HepG2 (cell line): Measurements from ENCODE around the gene CIB1. TPM values are rescaled to one million over a fixed set of nuclear protein-coding genes. Genes with fewer than 3 reads are reported as not detected.

Source experiments
- ATAC-seq: fragments of 200-7000 bp; cut with Tn5 transposase; 3 replicates; pipeline ENCODE4 v1.9.1; 2020; ENCODE audit warnings: mild to moderate bottlenecking, moderate library complexity
- BruUV-seq: library from RNA; stranded (reverse); fragments of 400-500 nt; replicated peaks from 2 replicates; lab custom pipeline; 2021; lab: Mats Ljungman, UMichigan
- CTCF ChIA-PET: fragments of 300-600 bp; formaldehyde crosslinking; extraction: SDS; loops from one replicate; lab custom pipeline; 2021; ENCODE audit warnings: low total read pairs, inconsistent platforms, low intra/inter-chr PET ratio; lab: Yijun Ruan, JAX
- POLR2A ChIA-PET: fragments of 350-600 bp; sonication (Branson Sonifier 250); formaldehyde crosslinking; loops from one replicate; lab custom pipeline; 2020; ENCODE audit warnings: antibody characterized with exemption, inconsistent platforms; lab: Yijun Ruan, JAX
- DNase-seq: peaks from one replicate; pipeline ENCODE4 v3.0.0-alpha.2; 2015; ENCODE audit warnings: low spot score
- FAIRE-seq: peaks from 3 replicates; lab custom pipeline; 2011; peaks lifted over from hg19 to GRCh38; lab: Jason Lieb, UNC
- H2AFZ ChIP-seq: one replicate; pipeline ENCODE4 v1.6.1; 2011; ENCODE audit warnings: low read length, inconsistent platforms
- H3K27ac ChIP-seq: fragments of 300-600 bp; 3 replicates; pipeline ENCODE4 v1.8.0; 2011; ENCODE audit warnings: mixed run types, mild to moderate bottlenecking, mixed read lengths, low read length, inconsistent platforms; ENCODE audit not compliant: insufficient read depth; ENCODE audit errors: extremely low read length
- H3K27me3 ChIP-seq, 2 experiments: fragments of 200-600 bp in 1 of 2; 2 replicates in 1 of 2; 3 replicates in 1 of 2; pipeline versions ENCODE4 v1.6.0 to v1.8.0; 2011; ENCODE audit warnings: low read length in 2 of 2, mild to moderate bottlenecking in 2 of 2, moderate library complexity in 2 of 2, inconsistent platforms in 1 of 2; ENCODE audit not compliant: insufficient read depth in 2 of 2, control insufficient read depth in 1 of 2
- H3K36me3 ChIP-seq, 2 experiments: fragments of 200-600 bp in 1 of 2; replicated peaks in 1 of 2; 2 replicates in 1 of 2; 3 replicates in 1 of 2; pipeline versions ENCODE4 v1.5.1 to v1.8.0; 2011; ENCODE audit warnings: low read length in 2 of 2, inconsistent platforms in 1 of 2; ENCODE audit not compliant: insufficient read depth in 2 of 2, control insufficient read depth in 1 of 2
- H3K4me1 ChIP-seq: 2 replicates; pipeline ENCODE4 v1.5.1; 2012; ENCODE audit warnings: low read length, inconsistent platforms; ENCODE audit not compliant: insufficient read depth
- H3K4me2 ChIP-seq: 2 replicates; pipeline ENCODE4 v1.6.0; 2011; ENCODE audit warnings: low read depth, low read length, inconsistent platforms
- H3K4me3 ChIP-seq, 3 experiments: fragments of 200-600 bp in 1 of 3; sonication (generic), shearing (Covaris generic) in 1 of 3; replicated peaks in 1 of 3; 2 replicates each; pipeline ENCODE4 v1.5.1; 2011 to 2016; ENCODE audit warnings: low read length in 3 of 3, inconsistent platforms in 2 of 3, low read depth in 2 of 3, mild to moderate bottlenecking in 2 of 3, control low read depth in 1 of 3, mixed read lengths in 1 of 3; ENCODE audit not compliant: insufficient read depth in 1 of 3
- H3K79me2 ChIP-seq: one replicate; pipeline ENCODE4 v1.6.1; 2011; ENCODE audit warnings: low read length, inconsistent platforms; ENCODE audit not compliant: insufficient read depth
- H3K9ac ChIP-seq: 2 replicates; pipeline ENCODE4 v1.6.0; 2011; ENCODE audit warnings: mild to moderate bottlenecking, low read depth, low read length, inconsistent platforms; ENCODE audit not compliant: insufficient read depth
- H3K9me3 ChIP-seq: 2 replicates; pipeline ENCODE4 v1.5.1; 2012; ENCODE audit warnings: mild to moderate bottlenecking, low read length
- H4K20me1 ChIP-seq: 2 replicates; pipeline ENCODE4 v1.6.0; 2011; ENCODE audit warnings: inconsistent platforms, mild to moderate bottlenecking, low read length, moderate library complexity; ENCODE audit not compliant: insufficient read depth
- DR1 ChIP-seq: sonication (generic); formaldehyde crosslinking; IDR thresholded peaks from 2 replicates; pipeline ENCODE4 v1.8.0; 2021; ENCODE audit warnings: mild to moderate bottlenecking, missing genetic modification reagents, inconsistent platforms
- PAF1 ChIP-seq: IDR thresholded peaks from 2 replicates; pipeline ENCODE4 v1.6.1; 2016; ENCODE audit warnings: missing genetic modification reagents, missing compliant biosample characterization
- PLSCR1 ChIP-seq: sonication (generic); formaldehyde crosslinking; IDR thresholded peaks from 2 replicates; pipeline ENCODE4 v1.5.0; 2020; ENCODE audit warnings: missing genetic modification reagents, mild to moderate bottlenecking, borderline replicate concordance
- ZBTB14 ChIP-seq: sonication (generic); formaldehyde crosslinking; IDR thresholded peaks from 2 replicates; pipeline ENCODE4 v1.4.0; 2020; ENCODE audit warnings: missing genetic modification reagents
- ZBTB40 ChIP-seq, 2 experiments: fragments of 450-650 bp in 1 of 2; sonication (generic) in 1 of 2; formaldehyde crosslinking in 1 of 2; IDR thresholded peaks; 2 replicates each; pipeline versions ENCODE4 v1.6.1 to v1.8.0; 2016 to 2022; ENCODE audit warnings: antibody characterized with exemption in 1 of 2, mild to moderate bottlenecking in 1 of 2, missing genetic modification reagents in 1 of 2
- ZBTB42 ChIP-seq: sonication (generic); formaldehyde crosslinking; IDR thresholded peaks from 2 replicates; pipeline ENCODE4 v1.5.0; 2020; ENCODE audit warnings: mild to moderate bottlenecking, missing genetic modification reagents
- ZNF12 ChIP-seq: sonication (generic); formaldehyde crosslinking; IDR thresholded peaks from 2 replicates; pipeline ENCODE4 v1.5.0; 2020; ENCODE audit warnings: missing genetic modification reagents
- ZNF713 ChIP-seq: sonication (generic); formaldehyde crosslinking; IDR thresholded peaks from 2 replicates; pipeline ENCODE4 v1.4.0; 2020; ENCODE audit warnings: mild to moderate bottlenecking, missing genetic modification reagents
- WGBS: methylation state at CpG from one replicate; pipeline ENCODE4 v1.1.6; 2017; ENCODE audit warnings: low lambda C conversion rate; 5-methylcytosine and 5-hydroxymethylcytosine counted together
- in situ Hi-C: cut with HindIII; loops from 2 replicates; pipeline ENCODE4 v1.10.0; 2017; ENCODE audit warnings: low pct_unique_long_range_greater_than_20kb; ENCODE audit not compliant: extremely low pct_ligation_motif_present
- intact Hi-C: fragments of 100-400 bp; cut with micrococcal nuclease; formaldehyde crosslinking; loops from one replicate; pipeline ENCODE4 v1.10.0; 2022; ENCODE audit not compliant: unreplicated experiment
- polyA plus RNA-seq, 8 experiments: library from polyadenylated mRNA; depleted of rRNA in 3 of 8; stranded (reverse) in 7 of 8; unstranded in 1 of 8; fragments of >200 nt; fragmentation: Illumina TruSeq in 4 of 8; extraction: Trizol in 4 of 8; gene quantifications; 2 replicates each; pipeline versions ENCODE4 v1.2.1 to v1.2.3, GENCODE V29; 2011 to 2016; ENCODE audit warnings: low read depth in 4 of 8, missing spikeins in 1 of 8, mixed read lengths in 1 of 8; ENCODE audit not compliant: insufficient read depth in 1 of 8
- total RNA-seq, 5 experiments: library from RNA; depleted of rRNA; stranded (reverse); fragments of >200 nt; fragmentation: Illumina TruSeq; extraction: Trizol; gene quantifications; 2 replicates each; pipeline ENCODE4 v1.2.3, GENCODE V29; 2016; ENCODE audit warnings: low read depth in 1 of 5

The CIB1 gene
- total and polyA plus RNA-seq, 2 of the 13 experiments (the other 11 are each of a cell fraction or from before 2014, with no cell fraction given): 38.7 to 72.7 TPM

- Histone ChIP-seq H3K27ac (no peak overlapping the region), H2AFZ (no peak overlapping the region), H3K9me3 (no peaks in the 10 kb centered on the region), H3K27me3 (no peaks in the 10 kb centered on the region), H3K9ac (no peak overlapping the region), H3K4me2 (no peak overlapping the region), H3K4me3 (no peak overlapping the region), H4K20me1 (no peaks in the 10 kb centered on the region), H3K4me1 (no peaks in the 10 kb centered on the region), H3K36me3 (peaks cover 18 to 56% of the 10 kb centered on the region in 2 experiments), H3K79me2 (no peaks in the 10 kb centered on the region)
- no peak for FAIRE-seq
- 98% methylated on average over 16 of the region's 18 CpGs for WGBS
- ChIA-PET POLR2A (no interaction called here), CTCF (no interaction called here)
- ATAC-seq: no peak
- intact Hi-C loops (no loop called here), in situ Hi-C loops (no loop called here)
- TF ChIP-seq PAF1 (CRISPR knock-in tag) (no peak), ZBTB14 (CRISPR knock-in tag) (no peak), ZBTB40 (IDR thresholded peaks at IDR 0.05) (no peak), ZBTB40 (CRISPR knock-in tag; IDR thresholded peaks at IDR 0.05) (no peak), DR1 (CRISPR knock-in tag) (no peak), ZNF12 (no peak), ZNF713 (CRISPR knock-in tag) (no peak), PLSCR1 (CRISPR knock-in tag) (no peak), ZBTB42 (CRISPR knock-in tag) (no peak)
- DNase-seq: no peak
- BruUV-seq: no TSS peak
Measured at GRCh38 chr15:90225504-90226234, 8.1 kb downstream of the CIB1 start.
